Activated CD4-positive, CD25-positive, alpha-beta regulatory T cell treated with anti-CD3 and anti-CD28 coated beads, Interleukin-2, amount 50 U/mL, for 24 hours (primary cell): ENCODE measurements around the gene WDR48.
A peak's percentile ranks its signal among the peaks of the same experiment; 100 is the strongest.

Experiments
- ATAC-seq, 2 donors: fragments of 150-1000 bp; cut with Tn5 transposase; one replicate each; pipeline ENCODE4 v1.10.0; 2021; ENCODE audit warnings: mild to moderate bottlenecking in 1 of 2, moderate library complexity in 1 of 2

WDR48 gene

GRCh38 chr3:39065197-39065596, 13.4 kb downstream of the WDR48 start:
- peak; percentile 51 to 73 for ATAC-seq

- no peak for ATAC-seq
These were observed 15.5 kb downstream of the WDR48 start for GRCh38 chr3:39067286-39067685.

GRCh38 chr3:39068556-39068955, 16.7 kb downstream of the WDR48 start:
- ATAC-seq: no peak

GRCh38 chr3:39075910-39076309, 24.1 kb downstream of the WDR48 start:
- ATAC-seq: no peak

GRCh38 chr3:39079530-39079929, 27.7 kb downstream of the WDR48 start:
- no peak for ATAC-seq

- ATAC-seq: no peak
These were observed 28.2 kb downstream of the WDR48 start for GRCh38 chr3:39080026-39080425.

- ATAC-seq: peak in 1 of 2 donors; percentile 33
These were observed 31.0 kb downstream of the WDR48 start for GRCh38 chr3:39082666-39083313.

- no peak for ATAC-seq
These were observed 34.3 kb downstream of the WDR48 start for GRCh38 chr3:39086144-39086543.

GRCh38 chr3:39088456-39088855, 36.6 kb downstream of the WDR48 start:
- ATAC-seq: no peak

- no peak for ATAC-seq
These were observed 37.1 kb downstream of the WDR48 start for GRCh38 chr3:39088889-39089288.

GRCh38 chr3:39090922-39091321, 39.1 kb downstream of the WDR48 start:
- no peak for ATAC-seq

GRCh38 chr3:39094851-39095677, 43.2 kb downstream of the WDR48 start:
- ATAC-seq: no peak

GRCh38 chr3:39095778-39096177, 44.0 kb downstream of the WDR48 start:
- ATAC-seq: no peak

GRCh38 chr3:39096775-39097174, 45.0 kb downstream of the WDR48 start:
- ATAC-seq: no peak

- ATAC-seq: no peak
These were observed 46.1 kb downstream of the WDR48 start for GRCh38 chr3:39097716-39098472.

- no peak for ATAC-seq
These were observed 46.7 kb downstream of the WDR48 start for GRCh38 chr3:39098473-39099000.

GRCh38 chr3:39099242-39099641, 47.4 kb downstream of the WDR48 start:
- ATAC-seq: no peak

GRCh38 chr3:39099738-39100499, 48.1 kb downstream of the WDR48 start:
- no peak for ATAC-seq

GRCh38 chr3:39100500-39100886, 48.7 kb downstream of the WDR48 start:
- ATAC-seq: no peak

- peak; percentile 66 to 69 for ATAC-seq
These were observed 49.3 kb downstream of the WDR48 start for GRCh38 chr3:39101022-39101689.

GRCh38 chr3:39102504-39103323, 50.9 kb downstream of the WDR48 start:
- no peak for ATAC-seq
